H1 (cell line): ENCODE results near the gene CDK3. TPM values are rescaled to one million over a fixed set of nuclear protein-coding genes. Genes with fewer than 3 reads are reported as not detected.

ENCODE experiments used
- CBX8 ChIP-seq: fragments of 300-800, 300-1000 bp; sonication (generic); IDR thresholded peaks from 2 replicates; pipeline ENCODE4 v1.7.1; 2016; ENCODE audit warnings: low read depth, low read length, borderline replicate concordance
- CREB1 ChIP-seq: IDR thresholded peaks from 2 replicates; pipeline ENCODE4 v1.6.1; 2012; ENCODE audit warnings: inconsistent platforms
- SAP30 ChIP-seq: fragments of 300-600 bp; sonication (generic); IDR thresholded peaks from 2 replicates; pipeline ENCODE4 v1.7.1; 2012; ENCODE audit warnings: low read length, moderate library complexity, mild to moderate bottlenecking, inconsistent platforms; ENCODE audit not compliant: insufficient read depth, insufficient replicate concordance
- SP4 ChIP-seq: IDR thresholded peaks from 2 replicates; pipeline ENCODE4 v1.6.1; 2012; ENCODE audit warnings: low read length, inconsistent platforms
- polyA plus RNA-seq, 7 experiments: library from polyadenylated mRNA; depleted of rRNA in 3 of 7; stranded (reverse) in 5 of 7; unstranded in 2 of 7; fragments of >200 nt in 5 of 7; fragments of 200-250 nt in 2 of 7; gene quantifications; 1 replicate in 5 of 7; 2 replicates in 1 of 7; 4 replicates in 1 of 7; pipeline versions ENCODE4 v1.2.1 to v1.2.3, GENCODE V29; 2011 to 2013; ENCODE audit warnings: missing spikeins in 2 of 7, mixed read lengths in 2 of 7
- total RNA-seq: library from RNA; stranded (reverse); fragmentation: NEBNext Ultra II Directional; extraction: Animal tissue kit (Norgen Biotek cat#: 25700); gene quantifications from 2 replicates; pipeline ENCODE4 v1.2.1, GENCODE V29; 2021

Gene CDK3
- total and polyA plus RNA-seq, 2 of the 8 experiments (the other 6 are each of a cell fraction or from before 2014, with no cell fraction given) = 10.0 to 14.6 TPM

- no peak for TF ChIP-seq SP4
- TF ChIP-seq CBX8 = no peak
- no peak for TF ChIP-seq SAP30
- no peak for TF ChIP-seq CREB1
- TF ChIP-seq, all 59 proteins: peak for 0
These were observed 26.1 kb downstream of the CDK3 start (continued) for GRCh38 chr17:76026714-76027158.
